ENCODE results near the gene ATG7.
"Not testable (repeated sequence)": the region's sequence is repeated elsewhere in the genome, so short reads cannot be mapped to it uniquely, and the experiment has no call there.

The ATG7 gene

GRCh38 chr3:11348877-11349276, 76.7 kb downstream of the ATG7 start:
- H3K27ac ChIP-seq (ENCODE audit: low read depth, low read length); H3K36me3 ChIP-seq (ENCODE audit: control insufficient read depth, insufficient read depth, low read length); H3K27me3 ChIP-seq (ENCODE audit: control insufficient read depth, insufficient read depth, low read length); H3K4me1 ChIP-seq (ENCODE audit: control insufficient read depth, insufficient read depth, low read length); H3K9ac ChIP-seq (ENCODE audit: low read length); H3K4me3 ChIP-seq (ENCODE audit: low read length): not testable (repeated sequence)

GRCh38 chr3:11349446-11349845, 77.2 kb downstream of the ATG7 start:
- no peaks in the 10 kb centered on the region for H3K4me1 ChIP-seq (ENCODE audit: control insufficient read depth, insufficient read depth, low read length)
- H3K4me3 ChIP-seq (ENCODE audit: low read length) = no peak overlapping the region
- peaks cover 9% of the 10 kb centered on the region for H3K36me3 ChIP-seq (ENCODE audit: control insufficient read depth, insufficient read depth, low read length)

GRCh38 chr3:11350374-11350773, 78.2 kb downstream of the ATG7 start:
- H3K4me1 ChIP-seq (ENCODE audit: control insufficient read depth, insufficient read depth, low read length) = no peaks in the 10 kb centered on the region
- H3K9ac ChIP-seq (ENCODE audit: low read length) = no peak overlapping the region
- peaks cover 9% of the 10 kb centered on the region for H3K36me3 ChIP-seq (ENCODE audit: control insufficient read depth, insufficient read depth, low read length)
- H3K27me3 ChIP-seq (ENCODE audit: control insufficient read depth, insufficient read depth, low read length) = no peaks in the 10 kb centered on the region
- H3K4me3 ChIP-seq (ENCODE audit: low read length) = no peak overlapping the region
- H3K27ac ChIP-seq (ENCODE audit: low read depth, low read length) = no peak overlapping the region

More at GRCh38 chr3:11349446-11349845, 77.2 kb downstream of the ATG7 start:
- no peaks in the 10 kb centered on the region for H3K27me3 ChIP-seq (ENCODE audit: control insufficient read depth, insufficient read depth, low read length)
- H3K9ac ChIP-seq (ENCODE audit: low read length) = no peak overlapping the region
- H3K27ac ChIP-seq (ENCODE audit: low read depth, low read length) = no peak overlapping the region

- H3K4me3 ChIP-seq (ENCODE audit: low read length) = no peak overlapping the region
- H3K4me1 ChIP-seq (ENCODE audit: control insufficient read depth, insufficient read depth, low read length) = no peaks in the 10 kb centered on the region
- H3K27ac ChIP-seq (ENCODE audit: low read depth, low read length) = no peak overlapping the region
- no peak overlapping the region for H3K9ac ChIP-seq (ENCODE audit: low read length)
- peaks cover 9% of the 10 kb centered on the region for H3K36me3 ChIP-seq (ENCODE audit: control insufficient read depth, insufficient read depth, low read length)
- H3K27me3 ChIP-seq (ENCODE audit: control insufficient read depth, insufficient read depth, low read length) = no peaks in the 10 kb centered on the region
Observed at GRCh38 chr3:11351451-11351850, 79.3 kb downstream of the ATG7 start.

- Histone ChIP-seq H3K4me1 (ENCODE audit: control insufficient read depth, insufficient read depth, low read length) (no peaks in the 10 kb centered on the region), H3K9ac (ENCODE audit: low read length) (no peak overlapping the region), H3K27ac (ENCODE audit: low read depth, low read length) (no peak overlapping the region), H3K4me3 (ENCODE audit: low read length) (no peak overlapping the region), H3K36me3 (ENCODE audit: control insufficient read depth, insufficient read depth, low read length) (peaks cover 2% of the 10 kb centered on the region), H3K27me3 (ENCODE audit: control insufficient read depth, insufficient read depth, low read length) (no peaks in the 10 kb centered on the region)
Observed at GRCh38 chr3:11356269-11356668, 84.1 kb downstream of the ATG7 start.

- Histone ChIP-seq H3K27ac (ENCODE audit: low read depth, low read length) (no peak overlapping the region), H3K27me3 (ENCODE audit: control insufficient read depth, insufficient read depth, low read length) (no peaks in the 10 kb centered on the region), H3K36me3 (ENCODE audit: control insufficient read depth, insufficient read depth, low read length) (peaks cover 19% of the 10 kb centered on the region), H3K4me1 (ENCODE audit: control insufficient read depth, insufficient read depth, low read length) (peaks cover 2% of the 10 kb centered on the region), H3K4me3 (ENCODE audit: low read length) (no peak overlapping the region), H3K9ac (ENCODE audit: low read length) (no peak overlapping the region)
Observed at GRCh38 chr3:11362600-11362999, 90.4 kb downstream of the ATG7 start.

- Histone ChIP-seq H3K9ac (ENCODE audit: low read length) (no peak overlapping the region), H3K27me3 (ENCODE audit: control insufficient read depth, insufficient read depth, low read length) (no peaks in the 10 kb centered on the region), H3K36me3 (ENCODE audit: control insufficient read depth, insufficient read depth, low read length) (peaks cover 19% of the 10 kb centered on the region), H3K27ac (ENCODE audit: low read depth, low read length) (no peak overlapping the region), H3K4me1 (ENCODE audit: control insufficient read depth, insufficient read depth, low read length) (peaks cover 2% of the 10 kb centered on the region), H3K4me3 (ENCODE audit: low read length) (no peak overlapping the region)
Observed at GRCh38 chr3:11363715-11364114, 91.5 kb downstream of the ATG7 start.

GRCh38 chr3:11364181-11364580, 92.0 kb downstream of the ATG7 start:
- H3K4me1 ChIP-seq (ENCODE audit: control insufficient read depth, insufficient read depth, low read length) = peaks cover 2% of the 10 kb centered on the region
- no peak overlapping the region for H3K4me3 ChIP-seq (ENCODE audit: low read length)
- H3K27ac ChIP-seq (ENCODE audit: low read depth, low read length) = no peak overlapping the region
- H3K9ac ChIP-seq (ENCODE audit: low read length) = no peak overlapping the region
- no peaks in the 10 kb centered on the region for H3K27me3 ChIP-seq (ENCODE audit: control insufficient read depth, insufficient read depth, low read length)
- H3K36me3 ChIP-seq (ENCODE audit: control insufficient read depth, insufficient read depth, low read length) = peaks cover 19% of the 10 kb centered on the region

GRCh38 chr3:11367143-11367693, 95.0 kb downstream of the ATG7 start:
- H3K4me3 ChIP-seq (ENCODE audit: low read length) = no peak overlapping the region
- H3K9ac ChIP-seq (ENCODE audit: low read length) = no peak overlapping the region
- peak overlapping the region; percentile 9 for H3K27ac ChIP-seq (ENCODE audit: low read depth, low read length)
- no peaks in the 10 kb centered on the region for H3K27me3 ChIP-seq (ENCODE audit: control insufficient read depth, insufficient read depth, low read length)
- peaks cover 2% of the 10 kb centered on the region for H3K4me1 ChIP-seq (ENCODE audit: control insufficient read depth, insufficient read depth, low read length)
- H3K36me3 ChIP-seq (ENCODE audit: control insufficient read depth, insufficient read depth, low read length) = peaks cover 11% of the 10 kb centered on the region

GRCh38 chr3:11370191-11370590, 98.0 kb downstream of the ATG7 start:
- Histone ChIP-seq H3K4me3 (ENCODE audit: low read length) (no peak overlapping the region), H3K27ac (ENCODE audit: low read depth, low read length) (no peak overlapping the region), H3K36me3 (ENCODE audit: control insufficient read depth, insufficient read depth, low read length) (peaks cover 2% of the 10 kb centered on the region), H3K9ac (ENCODE audit: low read length) (no peak overlapping the region), H3K4me1 (ENCODE audit: control insufficient read depth, insufficient read depth, low read length) (peaks cover 2% of the 10 kb centered on the region), H3K27me3 (ENCODE audit: control insufficient read depth, insufficient read depth, low read length) (no peaks in the 10 kb centered on the region)

GRCh38 chr3:11370966-11371365, 98.8 kb downstream of the ATG7 start:
- Histone ChIP-seq H3K4me1 (ENCODE audit: control insufficient read depth, insufficient read depth, low read length) (peaks cover 2% of the 10 kb centered on the region), H3K27ac (ENCODE audit: low read depth, low read length) (no peak overlapping the region), H3K27me3 (ENCODE audit: control insufficient read depth, insufficient read depth, low read length) (no peaks in the 10 kb centered on the region)

GRCh38 chr3:11371747-11372146, 99.5 kb downstream of the ATG7 start:
- H3K9ac ChIP-seq (ENCODE audit: low read length) = no peak overlapping the region
- H3K4me1 ChIP-seq (ENCODE audit: control insufficient read depth, insufficient read depth, low read length) = peaks cover 2% of the 10 kb centered on the region
- no peaks in the 10 kb centered on the region for H3K27me3 ChIP-seq (ENCODE audit: control insufficient read depth, insufficient read depth, low read length)
- no peaks in the 10 kb centered on the region for H3K36me3 ChIP-seq (ENCODE audit: control insufficient read depth, insufficient read depth, low read length)
- no peak overlapping the region for H3K27ac ChIP-seq (ENCODE audit: low read depth, low read length)
- no peak overlapping the region for H3K4me3 ChIP-seq (ENCODE audit: low read length)

More at GRCh38 chr3:11370966-11371365, 98.8 kb downstream of the ATG7 start:
- H3K36me3 ChIP-seq (ENCODE audit: control insufficient read depth, insufficient read depth, low read length) = no peaks in the 10 kb centered on the region
- no peak overlapping the region for H3K4me3 ChIP-seq (ENCODE audit: low read length)
- no peak overlapping the region for H3K9ac ChIP-seq (ENCODE audit: low read length)

- no peaks in the 10 kb centered on the region for H3K36me3 ChIP-seq (ENCODE audit: control insufficient read depth, insufficient read depth, low read length)
- H3K4me1 ChIP-seq (ENCODE audit: control insufficient read depth, insufficient read depth, low read length) = no peaks in the 10 kb centered on the region
- H3K9ac ChIP-seq (ENCODE audit: low read length) = no peak overlapping the region
- no peaks in the 10 kb centered on the region for H3K27me3 ChIP-seq (ENCODE audit: control insufficient read depth, insufficient read depth, low read length)
- H3K4me3 ChIP-seq (ENCODE audit: low read length) = no peak overlapping the region
- no peak overlapping the region for H3K27ac ChIP-seq (ENCODE audit: low read depth, low read length)
Observed at GRCh38 chr3:11373235-11373634, 101.0 kb downstream of the ATG7 start.

Measured in rectal smooth muscle tissue (tissue), 1 donor.